Fibroblast of gingiva (primary cell): ENCODE measurements around the gene GRIP2.

Source experiments
- DNase-seq: peaks from one replicate; pipeline ENCODE4 v3.0.0-alpha.2; 2011; ENCODE audit warnings: low read depth

The GRIP2 gene

DNA sequence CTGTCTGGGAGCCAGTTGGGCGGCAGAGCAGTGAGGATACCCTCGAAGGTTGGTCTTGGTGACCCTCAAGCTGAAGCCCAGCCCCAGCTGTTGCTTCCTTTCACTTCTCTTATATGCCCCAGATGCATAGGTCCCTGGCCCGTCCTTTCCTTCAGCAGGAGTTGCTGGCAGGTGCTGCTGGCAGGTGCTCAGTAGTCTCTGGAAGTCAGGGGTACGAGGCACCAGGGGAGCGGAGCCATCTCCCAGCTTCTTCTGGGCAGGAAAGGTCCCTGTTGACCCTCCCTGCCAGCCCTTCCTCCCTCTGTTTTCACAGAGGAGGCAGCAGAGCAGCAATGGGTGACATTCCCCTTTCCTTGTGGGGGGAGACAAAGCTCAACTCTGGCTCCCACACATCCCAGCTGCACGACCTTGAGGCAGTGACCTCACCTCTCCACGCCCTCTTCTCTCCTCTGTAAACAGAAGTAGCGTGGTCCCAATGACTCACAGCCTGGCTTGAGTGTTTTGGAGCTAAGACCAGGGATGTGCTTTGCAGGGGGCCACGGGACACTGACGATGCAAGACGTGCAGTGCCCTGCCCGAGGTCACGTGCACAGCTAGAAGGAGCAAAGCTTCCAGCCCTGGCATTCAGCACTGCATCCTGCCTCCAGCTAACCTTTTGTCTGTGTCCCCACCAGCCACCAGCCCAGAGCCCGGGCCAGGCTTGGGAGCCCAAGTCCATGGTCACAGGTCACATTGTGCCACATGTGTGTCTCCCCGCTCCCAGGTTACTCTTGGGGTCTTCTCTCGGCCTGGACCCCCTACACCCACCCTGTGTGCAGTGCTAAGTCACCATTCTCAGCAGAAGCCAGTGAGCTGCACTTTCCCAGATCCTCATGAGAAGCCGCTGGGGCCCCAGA, 88.0 kb downstream of the GRIP2 start:
- DNase-seq, result peak; percentile 95

DNA sequence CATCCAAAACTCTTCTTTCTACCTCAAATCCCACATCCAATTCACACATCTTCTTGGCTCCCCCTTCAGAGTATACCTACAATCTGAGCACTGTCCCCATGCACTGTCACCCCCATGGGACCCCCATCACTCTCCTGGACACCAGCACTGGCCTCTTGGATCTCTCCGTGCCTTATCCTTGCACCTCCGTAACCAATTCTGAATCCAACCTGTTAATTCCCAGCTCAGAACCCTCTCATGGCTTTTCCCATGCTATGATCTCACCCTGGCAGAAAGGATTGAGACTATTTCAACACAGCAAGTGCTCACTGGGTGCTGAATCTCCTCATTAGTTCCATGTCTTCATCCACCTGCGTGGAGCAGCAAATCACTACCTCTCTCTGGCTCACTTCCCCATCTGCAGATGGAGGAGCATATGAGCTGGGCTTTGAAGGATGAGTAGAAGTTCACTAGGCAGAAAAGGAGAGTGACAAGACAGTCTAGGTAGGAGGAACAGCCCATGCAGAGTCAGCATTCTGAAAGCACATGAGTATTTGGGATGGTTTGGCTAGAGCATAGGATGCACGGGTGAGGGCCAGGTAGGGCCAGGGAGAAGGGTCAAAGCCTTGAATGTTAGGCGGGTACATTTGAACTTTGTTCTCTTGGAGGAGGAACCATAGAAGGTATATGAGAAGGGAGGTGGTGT, 89.1 kb downstream of the GRIP2 start:
- no peak for DNase-seq

DNA sequence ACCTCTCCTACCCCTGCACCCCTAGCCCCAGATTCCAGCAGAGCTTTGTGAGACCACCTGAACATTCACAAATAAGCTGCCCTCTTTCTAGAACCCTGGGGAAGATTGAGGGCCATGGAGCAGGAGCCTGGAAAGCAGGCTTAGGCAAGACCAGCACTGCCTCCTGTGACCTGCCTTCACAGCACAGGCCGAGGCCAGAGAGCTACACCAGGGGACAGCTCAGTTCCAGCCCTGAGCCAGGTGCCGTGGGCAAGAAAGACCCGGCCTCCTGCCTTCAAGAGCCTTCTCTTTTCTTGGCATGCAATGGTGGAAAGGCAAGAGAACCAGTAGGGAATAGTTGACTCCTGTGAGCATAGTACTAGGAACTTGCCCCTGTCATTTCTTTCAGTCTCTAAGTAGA, 89.6 kb downstream of the GRIP2 start:
- DNase-seq, result no peak

DNA sequence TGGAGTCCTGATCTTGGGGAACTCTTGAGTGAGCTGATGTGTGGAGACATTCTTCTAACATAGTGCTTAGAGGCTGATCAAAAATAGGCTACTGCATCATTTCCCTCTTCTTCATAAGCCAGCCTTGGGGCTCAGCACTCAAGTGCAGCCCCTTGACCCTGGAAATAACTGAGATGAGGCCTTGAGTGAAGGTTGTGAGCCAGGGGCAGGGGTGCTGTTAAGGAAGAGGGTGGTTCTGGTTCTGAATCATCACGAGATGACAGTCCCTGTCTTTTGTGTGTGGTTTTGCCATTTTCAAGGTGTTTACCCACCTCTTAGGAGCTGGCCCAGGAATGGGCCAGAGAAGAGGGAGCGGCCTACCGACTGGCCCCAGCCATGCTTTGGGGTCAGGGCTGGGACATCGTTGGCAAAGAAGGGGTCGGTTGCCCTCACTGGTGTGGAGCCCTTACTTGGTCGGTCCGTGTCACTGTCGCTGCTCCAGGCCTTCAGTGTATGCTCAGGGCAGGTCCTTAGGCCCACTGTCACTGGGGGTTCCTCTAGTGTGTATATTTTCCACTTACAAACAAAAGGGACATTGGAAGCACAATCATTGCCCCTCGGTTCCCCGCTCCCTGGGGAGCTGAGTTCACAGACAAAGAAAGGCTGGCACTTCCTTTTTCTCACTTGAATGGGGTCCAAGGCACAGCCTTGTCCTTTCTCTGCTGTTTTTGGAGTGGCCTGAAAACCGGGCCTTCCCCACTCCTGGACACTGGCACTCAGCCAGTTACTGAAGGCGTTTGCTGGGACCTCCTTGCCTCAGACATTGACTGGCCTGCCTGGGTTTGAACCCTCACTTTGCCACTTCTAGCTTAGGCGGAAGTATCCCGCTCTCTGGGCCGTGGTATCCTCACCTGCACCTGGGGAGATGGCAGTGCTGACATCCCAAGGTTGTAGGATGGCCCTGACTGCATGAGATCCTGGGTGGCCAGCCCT, 91.1 kb downstream of the GRIP2 start:
- DNase-seq, result no peak

DNA sequence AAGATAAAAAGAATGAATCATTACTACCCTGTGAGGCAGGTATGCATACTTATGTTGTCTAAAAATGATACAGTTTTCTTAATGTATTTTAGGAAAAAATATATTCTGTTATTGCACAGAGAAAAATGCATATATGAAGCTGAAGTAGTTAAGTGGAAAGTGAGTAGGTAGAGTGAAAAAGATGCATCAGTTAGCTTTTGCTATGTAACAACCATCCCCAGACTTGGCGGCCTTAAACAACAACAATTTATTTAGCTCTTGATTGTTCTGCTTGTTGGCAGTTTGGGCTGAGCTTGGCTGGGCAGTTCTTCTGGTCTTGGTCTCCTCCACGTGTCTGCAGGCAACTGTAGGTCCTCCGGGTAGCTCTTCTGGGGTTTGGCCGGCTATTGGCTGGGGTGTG, 92.1 kb downstream of the GRIP2 start:
- DNase-seq, result no peak

DNA sequence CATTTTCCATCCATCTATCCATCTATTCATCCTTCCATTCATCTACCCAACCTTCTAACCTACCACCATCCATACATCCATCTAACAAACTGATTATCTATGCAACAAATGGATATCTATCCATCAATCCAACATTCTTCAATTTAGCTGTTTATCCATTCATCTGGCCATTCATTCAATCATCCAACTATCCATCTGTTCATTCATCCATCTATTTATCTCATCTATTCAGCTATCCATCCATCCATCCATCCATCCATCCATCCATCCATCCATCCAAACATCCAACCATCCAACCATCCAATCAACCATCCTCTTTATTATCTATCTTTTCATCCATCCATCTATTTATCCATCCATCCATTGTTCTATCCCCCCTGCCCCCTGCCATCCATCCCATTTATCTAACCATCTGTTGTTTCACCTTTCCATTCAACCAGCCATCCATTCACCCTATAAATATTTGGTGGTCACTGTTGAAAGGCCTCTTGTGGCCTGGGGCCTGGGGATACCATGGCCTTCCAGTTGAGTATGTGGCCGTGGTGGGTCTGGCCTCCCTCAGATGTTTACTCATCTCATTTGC, 93.1 kb downstream of the GRIP2 start:
- no peak for DNase-seq

DNA sequence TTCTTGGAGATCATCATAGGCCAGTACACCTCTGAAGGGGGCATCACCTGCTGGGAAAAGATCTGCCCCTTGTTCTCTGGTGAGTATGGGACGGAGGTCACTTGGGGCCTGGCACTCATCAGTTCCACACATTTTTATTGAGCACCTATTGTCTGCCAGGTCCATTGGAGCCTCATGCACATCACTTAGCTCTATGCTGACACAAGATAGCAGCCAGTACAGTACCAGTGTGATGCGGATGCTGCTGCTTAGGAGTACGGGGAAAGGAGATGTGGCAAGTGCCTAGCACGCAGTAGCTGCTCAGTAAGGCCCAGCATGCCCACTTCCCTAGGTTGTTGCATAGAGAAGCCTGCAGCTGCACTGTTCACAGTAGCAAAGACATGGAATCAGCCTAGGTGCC, 94.4 kb downstream of the GRIP2 start:
- DNase-seq, result no peak

DNA sequence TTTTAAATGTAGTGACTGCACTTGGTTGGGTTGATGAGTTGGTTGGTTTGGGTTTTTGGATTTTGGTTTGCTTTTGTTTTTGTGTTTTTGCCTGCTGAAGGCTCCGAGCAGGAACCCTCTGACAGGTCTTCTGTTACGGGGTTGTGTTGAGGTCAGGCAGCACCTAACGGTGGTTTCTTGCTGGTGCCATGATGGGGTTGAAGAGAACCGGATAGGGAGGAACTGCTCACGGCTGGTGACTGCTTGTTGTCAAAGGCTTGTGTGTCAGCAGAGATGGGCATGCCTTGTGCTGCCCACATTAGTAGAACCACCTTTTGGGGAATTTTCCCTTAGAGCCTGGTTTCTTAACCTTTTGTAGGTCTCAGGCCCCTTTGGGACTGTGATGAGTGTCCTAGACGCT, 95.8 kb downstream of the GRIP2 start:
- DNase-seq, result no peak

DNA sequence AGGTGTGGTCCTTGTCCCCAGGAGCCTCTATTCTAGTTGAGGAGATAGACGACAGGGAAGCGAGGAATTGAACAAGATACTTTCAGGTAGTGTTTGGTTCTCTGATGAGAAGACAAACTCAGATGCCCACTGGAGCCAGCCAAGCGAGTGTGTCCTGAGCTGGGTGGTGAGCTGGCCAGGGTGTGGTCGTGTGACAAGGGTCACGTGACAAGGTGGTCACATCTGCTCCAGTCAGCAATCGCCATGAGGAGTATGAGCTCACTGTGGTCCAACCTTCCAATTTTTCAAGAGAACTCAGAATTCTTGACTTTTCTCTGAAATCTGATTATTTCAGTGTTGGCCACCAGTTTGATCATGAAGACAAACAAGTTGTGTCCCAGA, 98.2 kb downstream of the GRIP2 start:
- DNase-seq, result no peak

DNA sequence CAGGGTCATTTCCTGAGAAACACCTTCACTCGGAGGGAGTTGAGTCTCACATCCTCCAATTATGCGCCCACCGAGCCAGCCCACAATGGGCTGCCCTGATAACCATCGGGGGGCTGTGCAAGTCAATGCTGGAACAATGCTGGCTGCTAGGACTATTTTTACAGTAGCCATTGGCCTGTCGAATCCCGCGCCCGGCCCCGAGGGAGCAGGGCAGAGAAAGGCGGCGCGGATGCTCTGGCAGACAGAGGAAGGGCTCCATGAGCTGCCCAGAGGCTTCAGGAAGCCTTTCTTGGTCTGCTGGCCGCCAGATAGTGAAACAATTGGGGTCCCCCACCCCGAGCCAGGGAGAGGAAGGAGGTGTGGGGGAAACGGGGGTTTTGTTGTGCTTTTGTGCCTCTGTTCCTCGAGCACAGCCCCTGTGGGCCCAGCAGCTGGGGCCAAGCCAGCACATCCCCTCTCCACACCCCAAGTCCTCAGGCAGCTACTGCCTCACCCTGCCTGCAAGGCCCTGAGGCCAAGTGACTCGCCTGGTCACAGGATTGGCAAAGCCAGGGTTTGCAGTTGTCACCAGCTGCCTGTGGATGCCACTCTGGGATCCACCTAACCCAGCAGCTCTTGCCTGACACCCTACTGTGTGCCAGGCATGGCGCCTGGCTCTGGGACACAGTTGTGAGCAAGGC, 98.8 kb downstream of the GRIP2 start:
- DNase-seq, result no peak

DNA sequence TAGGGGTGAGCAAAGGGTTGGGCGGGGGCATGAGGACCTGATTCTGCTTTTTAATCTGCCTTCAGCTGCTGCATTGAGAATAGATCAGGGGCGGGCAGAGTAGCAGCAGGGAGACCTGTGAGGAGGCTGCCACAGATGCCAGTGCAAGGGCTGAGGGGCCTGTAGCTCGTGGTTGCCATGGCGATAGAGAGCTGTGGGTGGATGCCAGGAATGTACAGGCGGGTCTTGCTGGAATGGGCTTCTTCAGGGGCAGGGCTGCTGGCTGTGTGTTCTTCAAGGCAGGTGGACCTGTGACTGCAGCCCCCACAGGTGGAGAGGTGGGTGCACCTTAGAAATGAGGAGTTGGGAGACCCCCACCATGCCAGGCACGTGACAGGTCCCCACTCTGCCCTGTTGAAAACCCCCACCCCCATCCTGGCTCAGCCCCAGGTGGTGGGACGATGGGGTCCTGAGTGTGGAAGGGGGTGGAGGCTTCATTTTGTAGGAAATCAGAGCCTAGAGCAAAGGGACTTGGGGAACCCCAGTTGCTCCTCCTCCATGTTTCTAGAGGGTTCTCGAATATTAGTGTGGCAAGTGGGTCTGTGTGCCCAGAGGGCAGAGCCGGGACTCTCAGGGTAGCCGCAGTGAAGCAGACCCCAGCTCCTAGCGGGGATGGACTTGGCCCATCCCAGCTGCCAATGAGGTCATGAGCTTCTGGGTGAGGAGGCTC, 99.5 kb downstream of the GRIP2 start:
- no peak for DNase-seq

DNA sequence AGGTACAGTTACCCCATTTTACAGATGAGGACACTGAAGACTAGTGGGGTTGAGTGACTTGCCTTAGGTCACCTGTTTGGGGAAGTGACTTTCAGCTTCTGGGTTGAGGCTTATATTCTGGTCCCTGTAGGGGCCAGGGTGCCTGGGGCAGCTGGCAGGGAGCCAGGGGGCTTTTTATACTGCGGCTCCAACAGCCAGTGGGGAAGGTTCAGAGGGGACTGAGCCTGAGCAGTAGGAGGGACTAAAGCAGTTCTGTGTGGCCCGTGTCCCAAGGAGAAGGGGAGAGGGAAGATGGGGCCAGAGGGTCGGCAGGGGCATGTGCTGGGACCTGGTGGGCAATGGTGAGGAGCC, 100.0 kb downstream of the GRIP2 start:
- DNase-seq, result no peak

DNA sequence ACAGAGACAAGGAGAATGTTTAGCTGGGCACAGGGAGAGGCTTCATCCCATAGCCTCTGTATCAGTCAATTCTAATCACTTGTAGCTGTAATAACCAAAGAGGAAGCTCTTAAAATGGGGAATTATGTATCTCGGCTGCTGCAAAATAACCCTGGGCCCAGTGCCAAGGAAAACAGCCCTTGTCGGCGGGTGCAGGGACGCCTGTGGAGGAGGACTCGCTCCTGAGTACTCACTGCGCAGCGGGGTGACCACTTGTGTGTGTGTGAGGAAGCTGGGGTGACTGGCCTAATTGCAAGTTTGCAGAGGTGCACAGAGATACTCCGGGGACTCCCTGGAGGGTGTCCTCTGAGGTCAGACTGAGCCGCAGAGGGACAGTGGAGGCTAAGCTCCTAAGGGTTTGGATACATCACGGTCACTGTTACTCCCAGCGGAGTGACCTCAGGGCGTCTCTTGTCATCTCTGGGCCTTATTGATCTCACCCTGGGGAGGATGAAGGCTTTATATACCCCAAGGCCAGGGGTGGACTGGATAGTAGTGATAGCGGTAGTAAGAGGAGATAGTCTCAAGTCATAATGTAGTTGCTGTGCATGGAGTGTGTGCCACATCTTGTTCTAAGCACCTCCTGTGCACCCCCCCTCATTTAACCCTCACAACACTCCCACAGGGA, 100.5 kb downstream of the GRIP2 start:
- DNase-seq, result no peak
